Endodermal cell (in vitro differentiated cells): ENCODE data around the gene CCDC34. TPM values are rescaled to one million over a fixed set of nuclear protein-coding genes. Genes with fewer than 3 reads are reported as not detected.

Source experiments
- DNase-seq: peaks from one replicate; pipeline ENCODE4 v3.0.0-alpha.2; 2017
- H3K27ac ChIP-seq: 2 replicates; pipeline ENCODE4 v1.5.1; 2013; ENCODE audit warnings: mild to moderate bottlenecking, low read depth, low read length, moderate library complexity
- H3K27me3 ChIP-seq: 2 replicates; pipeline ENCODE4 v1.6.1; 2013; ENCODE audit warnings: mild to moderate bottlenecking, low read length, moderate library complexity; ENCODE audit not compliant: insufficient read depth, control insufficient read depth, poor library complexity, severe bottlenecking
- H3K36me3 ChIP-seq: 2 replicates; pipeline ENCODE4 v1.7.0; 2013; ENCODE audit warnings: mild to moderate bottlenecking, low read length, moderate library complexity; ENCODE audit not compliant: control insufficient read depth, insufficient read depth
- H3K4me1 ChIP-seq: one replicate; pipeline ENCODE4 v1.7.0; 2013; ENCODE audit warnings: low read length; ENCODE audit not compliant: control insufficient read depth, insufficient read depth
- H3K4me3 ChIP-seq: 2 replicates; pipeline ENCODE4 v1.5.1; 2013; ENCODE audit warnings: mild to moderate bottlenecking, low read length, moderate library complexity
- H3K9ac ChIP-seq: 2 replicates; pipeline ENCODE4 v1.6.1; 2013; ENCODE audit warnings: mild to moderate bottlenecking, low read length, moderate library complexity; ENCODE audit not compliant: poor library complexity, severe bottlenecking; ENCODE audit errors: extremely low read depth
- H3K9me3 ChIP-seq: 2 replicates; pipeline ENCODE4 v1.6.1; 2013; ENCODE audit warnings: mild to moderate bottlenecking, low read length, moderate library complexity; ENCODE audit not compliant: control insufficient read depth
- H3K27ac Mint-ChIP-seq: 2 replicates; pipeline ENCODE4 v1.8.0; 2020; ENCODE audit warnings: mixed read lengths
- H3K27me3 Mint-ChIP-seq: 2 replicates; pipeline ENCODE4 v1.8.0; 2021; ENCODE audit warnings: mild to moderate bottlenecking, mixed read lengths; ENCODE audit not compliant: insufficient read depth
- H3K36me3 Mint-ChIP-seq: 2 replicates; pipeline ENCODE4 v1.8.0; 2020; ENCODE audit warnings: low read depth, mixed read lengths
- H3K4me1 Mint-ChIP-seq: 2 replicates; pipeline ENCODE4 v1.8.0; 2020; ENCODE audit warnings: mixed read lengths
- H3K4me3 Mint-ChIP-seq: 2 replicates; pipeline ENCODE4 v1.8.0; 2020; ENCODE audit warnings: mild to moderate bottlenecking, moderate library complexity, mixed read lengths
- H3K9me3 Mint-ChIP-seq: 2 replicates; pipeline ENCODE4 v1.8.0; 2020; ENCODE audit warnings: mild to moderate bottlenecking, mixed read lengths
- CTCF ChIP-seq: fragments of 200-600 bp; sonication (generic); conservative IDR thresholded peaks from 2 replicates; pipeline ENCODE4 v1.5.0; 2021; ENCODE audit warnings: antibody characterized with exemption, mild to moderate bottlenecking
- WGBS, 2 experiments: methylation state at CpG; one replicate each; pipeline versions ENCODE4 v1.1.5 to v1.1.7; 2013; ENCODE audit warnings: missing lambda C conversion rate in 2 of 2, mixed read lengths in 1 of 2; ENCODE audit not compliant: insufficient coverage in 1 of 2, insufficient read length in 1 of 2; 5-methylcytosine and 5-hydroxymethylcytosine counted together
- total RNA-seq, 2 donors: library from RNA; stranded (reverse); fragmentation: NEBNext Ultra II Directional in 1 of 2; extraction: Animal tissue kit (Norgen Biotek cat#: 25700) in 1 of 2; gene quantifications; 2 replicates in 1 of 2; 3 replicates in 1 of 2; pipeline ENCODE4 v1.2.1, GENCODE V29; 2021

The CCDC34 gene
- total RNA-seq, 2 donors from 2014 or later = 26.2 to 38.1 TPM

GRCh38 chr11:27387362-27387761 is 24.3 kb upstream of the CCDC34 start:
- peaks cover 21% of the 10 kb centered on the region for H3K4me1 ChIP-seq
- H3K4me1 Mint-ChIP-seq = peaks cover 57% of the 10 kb centered on the region

GRCh38 chr11:27386181-27386845 is 23.3 kb upstream of the CCDC34 start:
- peaks cover 67% of the 10 kb centered on the region for H3K36me3 ChIP-seq
- no peak for DNase-seq
- Mint-ChIP-seq H3K27me3 (no peaks in the 10 kb centered on the region), H3K4me3 (no peak overlapping the region), H3K36me3 (peaks cover 36% of the 10 kb centered on the region), H3K27ac (no peak overlapping the region), H3K9me3 (no peaks in the 10 kb centered on the region), H3K4me1 (peaks cover 46% of the 10 kb centered on the region)
- H3K27me3 ChIP-seq = no peaks in the 10 kb centered on the region
- H3K4me3 ChIP-seq = no peak overlapping the region
- no peak overlapping the region for H3K9ac ChIP-seq
- peaks cover 11% of the 10 kb centered on the region for H3K4me1 ChIP-seq
- WGBS, 2 experiments = 92% methylated on average over 4 of the region's 4 CpGs; no CpG with 5 or more reads in 1 of the 2 experiments
- H3K27ac ChIP-seq = no peak overlapping the region
- no peak for TF ChIP-seq CTCF
- no peaks in the 10 kb centered on the region for H3K9me3 ChIP-seq

More at GRCh38 chr11:27387362-27387761, 24.3 kb upstream of the CCDC34 start:
- H3K27ac Mint-ChIP-seq = no peak overlapping the region
- Histone ChIP-seq H3K9ac (no peak overlapping the region), H3K27me3 (no peaks in the 10 kb centered on the region), H3K27ac (no peak overlapping the region), H3K36me3 (peaks cover 66% of the 10 kb centered on the region), H3K9me3 (no peaks in the 10 kb centered on the region), H3K4me3 (no peak overlapping the region)
- H3K27me3 Mint-ChIP-seq = no peaks in the 10 kb centered on the region
- no peak for DNase-seq
- no peaks in the 10 kb centered on the region for H3K9me3 Mint-ChIP-seq
- H3K36me3 Mint-ChIP-seq = peaks cover 30% of the 10 kb centered on the region
- no peak overlapping the region for H3K4me3 Mint-ChIP-seq
- TF ChIP-seq CTCF = no peak
- 39 to 45% methylated on average over 2 of the region's 2 CpGs for WGBS, 2 experiments

- Histone ChIP-seq H3K4me1 (peaks cover 3% of the 10 kb centered on the region), H3K9ac (no peak overlapping the region), H3K9me3 (no peaks in the 10 kb centered on the region), H3K36me3 (peaks cover 76% of the 10 kb centered on the region), H3K27me3 (no peaks in the 10 kb centered on the region), H3K27ac (no peak overlapping the region), H3K4me3 (no peak overlapping the region)
- 91 to 93% methylated on average over 5 of the region's 5 CpGs for WGBS, 2 experiments
- peaks cover 45% of the 10 kb centered on the region for H3K36me3 Mint-ChIP-seq
- no peaks in the 10 kb centered on the region for H3K27me3 Mint-ChIP-seq
- H3K27ac Mint-ChIP-seq = no peak overlapping the region
- no peak for TF ChIP-seq CTCF
- no peak for DNase-seq
- H3K9me3 Mint-ChIP-seq = no peaks in the 10 kb centered on the region
- H3K4me1 Mint-ChIP-seq = peaks cover 36% of the 10 kb centered on the region
- no peak overlapping the region for H3K4me3 Mint-ChIP-seq
Observed at GRCh38 chr11:27385245-27385644, 22.2 kb upstream of the CCDC34 start.
